ENCODE results near the gene FOXA3. TPM values are rescaled to one million over a fixed set of nuclear protein-coding genes. Genes with fewer than 3 reads are reported as not detected.

FOXA3 gene
- total and polyA plus RNA-seq, 2 experiments from 2014 or later: 11.1 to 17.5 TPM

DNA sequence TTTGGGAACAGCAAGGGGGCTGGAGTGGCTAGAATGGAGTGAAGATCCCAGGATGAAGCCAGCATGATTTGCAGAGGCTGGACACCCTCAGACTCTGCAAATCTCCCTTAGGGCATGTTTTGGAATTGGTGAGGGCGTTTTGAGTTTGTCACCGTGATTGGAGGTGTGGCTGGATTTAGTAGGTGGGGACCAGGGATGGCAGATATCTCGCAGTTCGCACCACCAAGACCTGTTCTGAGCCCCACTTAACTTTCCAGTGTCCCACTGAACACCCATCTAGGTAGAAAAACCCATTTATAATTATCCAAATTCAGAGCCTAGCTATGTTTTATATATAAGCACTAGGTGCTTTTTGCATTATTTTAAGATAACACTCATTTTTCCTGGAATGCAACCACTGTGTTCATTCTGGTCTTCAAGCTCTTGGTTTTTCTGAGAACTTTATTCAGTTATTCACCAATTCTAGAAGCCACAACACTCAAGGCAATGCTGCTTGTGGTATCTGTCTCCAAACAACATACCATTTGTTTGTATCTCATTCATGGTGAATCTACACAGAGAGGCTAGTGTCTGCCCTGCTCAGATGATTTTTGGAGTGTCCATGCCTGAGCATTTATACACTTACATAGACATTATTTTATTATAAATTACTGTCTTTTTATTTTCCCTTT is 53.4 kb downstream of the FOXA3 start (continued):
- TF ChIP-seq, protein P1, sequence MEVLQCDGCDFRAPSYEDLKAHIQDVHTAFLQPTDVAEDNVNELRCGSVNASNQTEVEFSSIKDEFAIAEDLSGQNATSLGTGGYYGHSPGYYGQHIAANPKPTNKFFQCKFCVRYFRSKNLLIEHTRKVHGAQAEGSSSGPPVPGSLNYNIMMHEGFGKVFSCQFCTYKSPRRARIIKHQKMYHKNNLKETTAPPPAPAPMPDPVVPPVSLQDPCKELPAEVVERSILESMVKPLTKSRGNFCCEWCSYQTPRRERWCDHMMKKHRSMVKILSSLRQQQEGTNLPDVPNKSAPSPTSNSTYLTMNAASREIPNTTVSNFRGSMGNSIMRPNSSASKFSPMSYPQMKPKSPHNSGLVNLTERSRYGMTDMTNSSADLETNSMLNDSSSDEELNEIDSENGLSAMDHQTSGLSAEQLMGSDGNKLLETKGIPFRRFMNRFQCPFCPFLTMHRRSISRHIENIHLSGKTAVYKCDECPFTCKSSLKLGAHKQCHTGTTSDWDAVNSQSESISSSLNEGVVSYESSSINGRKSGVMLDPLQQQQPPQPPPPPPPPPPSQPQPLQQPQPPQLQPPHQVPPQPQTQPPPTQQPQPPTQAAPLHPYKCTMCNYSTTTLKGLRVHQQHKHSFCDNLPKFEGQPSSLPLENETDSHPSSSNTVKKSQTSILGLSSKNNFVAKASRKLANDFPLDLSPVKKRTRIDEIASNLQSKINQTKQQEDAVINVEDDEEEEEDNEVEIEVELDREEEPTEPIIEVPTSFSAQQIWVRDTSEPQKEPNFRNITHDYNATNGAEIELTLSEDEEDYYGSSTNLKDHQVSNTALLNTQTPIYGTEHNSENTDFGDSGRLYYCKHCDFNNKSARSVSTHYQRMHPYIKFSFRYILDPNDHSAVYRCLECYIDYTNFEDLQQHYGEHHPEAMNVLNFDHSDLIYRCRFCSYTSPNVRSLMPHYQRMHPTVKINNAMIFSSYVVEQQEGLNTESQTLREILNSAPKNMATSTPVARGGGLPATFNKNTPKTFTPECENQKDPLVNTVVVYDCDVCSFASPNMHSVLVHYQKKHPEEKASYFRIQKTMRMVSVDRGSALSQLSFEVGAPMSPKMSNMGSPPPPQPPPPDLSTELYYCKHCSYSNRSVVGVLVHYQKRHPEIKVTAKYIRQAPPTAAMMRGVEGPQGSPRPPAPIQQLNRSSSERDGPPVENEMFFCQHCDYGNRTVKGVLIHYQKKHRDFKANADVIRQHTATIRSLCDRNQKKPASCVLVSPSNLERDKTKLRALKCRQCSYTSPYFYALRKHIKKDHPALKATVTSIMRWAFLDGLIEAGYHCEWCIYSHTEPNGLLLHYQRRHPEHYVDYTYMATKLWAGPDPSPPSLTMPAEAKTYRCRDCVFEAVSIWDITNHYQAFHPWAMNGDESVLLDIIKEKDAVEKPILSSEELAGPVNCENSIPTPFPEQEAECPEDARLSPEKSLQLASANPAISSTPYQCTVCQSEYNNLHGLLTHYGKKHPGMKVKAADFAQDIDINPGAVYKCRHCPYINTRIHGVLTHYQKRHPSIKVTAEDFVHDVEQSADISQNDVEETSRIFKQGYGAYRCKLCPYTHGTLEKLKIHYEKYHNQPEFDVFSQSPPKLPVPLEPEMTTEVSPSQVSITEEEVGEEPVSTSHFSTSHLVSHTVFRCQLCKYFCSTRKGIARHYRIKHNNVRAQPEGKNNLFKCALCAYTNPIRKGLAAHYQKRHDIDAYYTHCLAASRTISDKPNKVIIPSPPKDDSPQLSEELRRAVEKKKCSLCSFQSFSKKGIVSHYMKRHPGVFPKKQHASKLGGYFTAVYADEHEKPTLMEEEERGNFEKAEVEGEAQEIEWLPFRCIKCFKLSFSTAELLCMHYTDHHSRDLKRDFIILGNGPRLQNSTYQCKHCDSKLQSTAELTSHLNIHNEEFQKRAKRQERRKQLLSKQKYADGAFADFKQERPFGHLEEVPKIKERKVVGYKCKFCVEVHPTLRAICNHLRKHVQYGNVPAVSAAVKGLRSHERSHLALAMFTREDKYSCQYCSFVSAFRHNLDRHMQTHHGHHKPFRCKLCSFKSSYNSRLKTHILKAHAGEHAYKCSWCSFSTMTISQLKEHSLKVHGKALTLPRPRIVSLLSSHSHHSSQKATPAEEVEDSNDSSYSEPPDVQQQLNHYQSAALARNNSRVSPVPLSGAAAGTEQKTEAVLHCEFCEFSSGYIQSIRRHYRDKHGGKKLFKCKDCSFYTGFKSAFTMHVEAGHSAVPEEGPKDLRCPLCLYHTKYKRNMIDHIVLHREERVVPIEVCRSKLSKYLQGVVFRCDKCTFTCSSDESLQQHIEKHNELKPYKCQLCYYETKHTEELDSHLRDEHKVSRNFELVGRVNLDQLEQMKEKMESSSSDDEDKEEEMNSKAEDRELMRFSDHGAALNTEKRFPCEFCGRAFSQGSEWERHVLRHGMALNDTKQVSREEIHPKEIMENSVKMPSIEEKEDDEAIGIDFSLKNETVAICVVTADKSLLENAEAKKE (CRISPR knock-in tag; IDR thresholded peaks at IDR 0.05): no peak
- TF ChIP-seq, protein P2, sequence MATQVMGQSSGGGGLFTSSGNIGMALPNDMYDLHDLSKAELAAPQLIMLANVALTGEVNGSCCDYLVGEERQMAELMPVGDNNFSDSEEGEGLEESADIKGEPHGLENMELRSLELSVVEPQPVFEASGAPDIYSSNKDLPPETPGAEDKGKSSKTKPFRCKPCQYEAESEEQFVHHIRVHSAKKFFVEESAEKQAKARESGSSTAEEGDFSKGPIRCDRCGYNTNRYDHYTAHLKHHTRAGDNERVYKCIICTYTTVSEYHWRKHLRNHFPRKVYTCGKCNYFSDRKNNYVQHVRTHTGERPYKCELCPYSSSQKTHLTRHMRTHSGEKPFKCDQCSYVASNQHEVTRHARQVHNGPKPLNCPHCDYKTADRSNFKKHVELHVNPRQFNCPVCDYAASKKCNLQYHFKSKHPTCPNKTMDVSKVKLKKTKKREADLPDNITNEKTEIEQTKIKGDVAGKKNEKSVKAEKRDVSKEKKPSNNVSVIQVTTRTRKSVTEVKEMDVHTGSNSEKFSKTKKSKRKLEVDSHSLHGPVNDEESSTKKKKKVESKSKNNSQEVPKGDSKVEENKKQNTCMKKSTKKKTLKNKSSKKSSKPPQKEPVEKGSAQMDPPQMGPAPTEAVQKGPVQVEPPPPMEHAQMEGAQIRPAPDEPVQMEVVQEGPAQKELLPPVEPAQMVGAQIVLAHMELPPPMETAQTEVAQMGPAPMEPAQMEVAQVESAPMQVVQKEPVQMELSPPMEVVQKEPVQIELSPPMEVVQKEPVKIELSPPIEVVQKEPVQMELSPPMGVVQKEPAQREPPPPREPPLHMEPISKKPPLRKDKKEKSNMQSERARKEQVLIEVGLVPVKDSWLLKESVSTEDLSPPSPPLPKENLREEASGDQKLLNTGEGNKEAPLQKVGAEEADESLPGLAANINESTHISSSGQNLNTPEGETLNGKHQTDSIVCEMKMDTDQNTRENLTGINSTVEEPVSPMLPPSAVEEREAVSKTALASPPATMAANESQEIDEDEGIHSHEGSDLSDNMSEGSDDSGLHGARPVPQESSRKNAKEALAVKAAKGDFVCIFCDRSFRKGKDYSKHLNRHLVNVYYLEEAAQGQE (IDR thresholded peaks at IDR 0.05; ENCODE audit: unreplicated experiment): no peak
- TF ChIP-seq EZH2 (IDR thresholded peaks at IDR 0.05; ENCODE audit: low read depth, unreplicated experiment): no peak
- TF ChIP-seq STAT1 (IDR thresholded peaks at IDR 0.05; ENCODE audit: unreplicated experiment): no peak

DNA sequence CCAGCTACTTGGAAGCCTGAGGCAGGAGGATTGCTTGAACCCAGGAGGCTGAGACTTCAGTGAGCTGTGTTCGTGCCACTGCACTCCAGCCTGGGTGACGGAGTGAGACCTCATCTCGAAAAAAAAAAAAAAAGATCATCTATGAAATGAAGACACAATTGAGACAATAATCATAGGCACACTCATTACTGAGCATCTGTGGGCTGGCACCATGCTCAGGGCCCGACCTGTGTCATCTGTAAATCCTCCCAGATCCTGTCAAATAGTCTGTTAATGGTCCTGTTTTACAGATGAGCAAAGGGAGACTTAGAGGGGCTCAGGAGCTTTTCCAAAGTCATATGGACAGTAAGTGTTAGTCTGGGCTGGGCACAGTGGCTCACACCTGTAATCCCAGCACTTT is 54.6 kb downstream of the FOXA3 start:
- H3K4me3 Mint-ChIP-seq: no peak overlapping the region
- no peaks in the 10 kb centered on the region for H4K20me1 ChIP-seq (replicated peaks; ENCODE audit: insufficient read depth)
- peaks cover 9% of the 10 kb centered on the region; the same call in 1 of the 2 replicates for H3F3A ChIP-seq (replicated peaks; ENCODE audit: low read depth)
- H3K9me2 ChIP-seq (ENCODE audit: insufficient read depth): no peaks in the 10 kb centered on the region
- DNase-seq (ENCODE audit: low spot score): no peak
- ATAC-seq: no peak
- H3K36me3 Mint-ChIP-seq (ENCODE audit: low read depth): no peaks in the 10 kb centered on the region
- peaks cover 9% of the 10 kb centered on the region for H3K27me3 Mint-ChIP-seq (ENCODE audit: insufficient read depth, low read depth, poor library complexity)
- no peak overlapping the region for H2AFZ ChIP-seq
- H3K36me3 ChIP-seq (ENCODE audit: insufficient read depth): no peaks in the 10 kb centered on the region
- H3K9me3 Mint-ChIP-seq: no peaks in the 10 kb centered on the region; the same call in 2 of the 3 replicates
- no peaks in the 10 kb centered on the region; the same call in 2 of the 3 replicates for H3K4me1 Mint-ChIP-seq
- H3K4me1 ChIP-seq (ENCODE audit: insufficient read depth): no peaks in the 10 kb centered on the region
- H3K4me3 ChIP-seq: no peak overlapping the region
- H3K27me3 ChIP-seq (ENCODE audit: insufficient read depth): no peaks in the 10 kb centered on the region
- H3K27ac Mint-ChIP-seq: no peak overlapping the region
- no peak overlapping the region for H3K27ac ChIP-seq (ENCODE audit: low read depth)
- H3K4me2 ChIP-seq: no peak overlapping the region
- no peaks in the 10 kb centered on the region for H3K79me2 ChIP-seq (replicated peaks; ENCODE audit: insufficient read depth)
- TF ChIP-seq, protein P3, sequence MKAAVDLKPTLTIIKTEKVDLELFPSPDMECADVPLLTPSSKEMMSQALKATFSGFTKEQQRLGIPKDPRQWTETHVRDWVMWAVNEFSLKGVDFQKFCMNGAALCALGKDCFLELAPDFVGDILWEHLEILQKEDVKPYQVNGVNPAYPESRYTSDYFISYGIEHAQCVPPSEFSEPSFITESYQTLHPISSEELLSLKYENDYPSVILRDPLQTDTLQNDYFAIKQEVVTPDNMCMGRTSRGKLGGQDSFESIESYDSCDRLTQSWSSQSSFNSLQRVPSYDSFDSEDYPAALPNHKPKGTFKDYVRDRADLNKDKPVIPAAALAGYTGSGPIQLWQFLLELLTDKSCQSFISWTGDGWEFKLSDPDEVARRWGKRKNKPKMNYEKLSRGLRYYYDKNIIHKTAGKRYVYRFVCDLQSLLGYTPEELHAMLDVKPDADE (IDR thresholded peaks at IDR 0.05): no peak
